GM12873 (cell line): ENCODE measurements around the gene CENPV.

ENCODE experiments used
- CTCF ChIP-seq: IDR thresholded peaks from 2 replicates; pipeline ENCODE4 v1.5.1; 2012; ENCODE audit warnings: low read depth, mild to moderate bottlenecking, moderate library complexity, low read length, control low read depth; ENCODE audit not compliant: insufficient read depth; ENCODE audit errors: missing control alignments

Gene CENPV

GRCh38 chr17:16338391-16338790, 14.9 kb downstream of the CENPV start:
- no peak for TF ChIP-seq CTCF

- no peak for TF ChIP-seq CTCF
Measured at GRCh38 chr17:16329519-16330271, 23.6 kb downstream of the CENPV start.

- peak; percentile 37 for TF ChIP-seq CTCF
Measured at GRCh38 chr17:16328997-16329396, 24.3 kb downstream of the CENPV start.

GRCh38 chr17:16327018-16327417, 26.3 kb downstream of the CENPV start:
- no peak for TF ChIP-seq CTCF

GRCh38 chr17:16325964-16326363, 27.3 kb downstream of the CENPV start:
- TF ChIP-seq CTCF, result no peak

- TF ChIP-seq CTCF, result no peak
Measured at GRCh38 chr17:16322636-16323035, 30.6 kb downstream of the CENPV start.

- TF ChIP-seq CTCF, result no peak
Measured at GRCh38 chr17:16319969-16320368, 33.3 kb downstream of the CENPV start.
